ENCODE results near the gene EREG.

- no peak for TF ChIP-seq CTCF (IDR thresholded peaks at IDR 0.05)
- no peak for TF ChIP-seq USF1 (IDR thresholded peaks at IDR 0.05; ENCODE audit: borderline replicate concordance, low read depth)
- TF ChIP-seq RAD21 (IDR thresholded peaks at IDR 0.05; ENCODE audit: low read length) = no peak
- TF ChIP-seq EZH2phosphoT487 (IDR thresholded peaks at IDR 0.05; ENCODE audit: borderline replicate concordance, low read depth) = no peak
- no peak for TF ChIP-seq EP300 (IDR thresholded peaks at IDR 0.05; ENCODE audit: borderline replicate concordance in 1 of 2, low read depth in 1 of 2, low read length in 1 of 2)
- TF ChIP-seq POLR2AphosphoS5 (IDR thresholded peaks at IDR 0.05; ENCODE audit: low read depth, low read length) = no peak
- TF ChIP-seq TAF1 (IDR thresholded peaks at IDR 0.05; ENCODE audit: borderline replicate concordance, low read depth, low read length) = no peak
- TF ChIP-seq TCF12 (IDR thresholded peaks at IDR 0.05) = no peak
- TF ChIP-seq GATA2 (CRISPR knock-in tag; IDR thresholded peaks at IDR 0.05) = no peak
- no peak for TF ChIP-seq MAX (IDR thresholded peaks at IDR 0.05; ENCODE audit: low read depth)
These were observed 47.3 kb downstream of the EREG start for GRCh38 chr4:74412225-74412624.
